GM12878 (cell line): Measurements from ENCODE around the gene ELMO2. TPM values are rescaled to one million over a fixed set of nuclear protein-coding genes. Genes with fewer than 3 reads are reported as not detected.

Experiments used
- ATAC-seq: fragments of 200-7000 bp; cut with Tn5 transposase; 3 replicates; pipeline ENCODE4 v1.9.1; 2020; ENCODE audit warnings: mild to moderate bottlenecking, moderate library complexity
- BruUV-seq: library from RNA; stranded (reverse); fragments of 400-500 nt; replicated peaks from 2 replicates; lab custom pipeline; 2021; lab: Mats Ljungman, UMichigan
- CTCF ChIA-PET: fragments of 300-600 bp; sonication (Branson Sonifier 250); formaldehyde crosslinking; extraction: SDS; loops from one replicate; lab custom pipeline; 2021; ENCODE audit warnings: inconsistent platforms; lab: Yijun Ruan, JAX
- POLR2A ChIA-PET: fragments of 350-600 bp; formaldehyde crosslinking; extraction: SDS; loops from one replicate; lab custom pipeline; 2021; ENCODE audit warnings: inconsistent platforms; lab: Charles Lee
- RAD21 ChIA-PET: fragments of 300-600 bp; sonication (Branson Sonifier 250); formaldehyde crosslinking; loops from one replicate; lab custom pipeline; 2023; ENCODE audit warnings: antibody characterized with exemption; ENCODE audit not compliant: unreplicated experiment; lab: Charles Lee
- SMC1A ChIA-PET: fragments of 300-600 bp; sonication (Branson Sonifier 250); formaldehyde crosslinking; loops from one replicate; lab custom pipeline; 2023; ENCODE audit not compliant: unreplicated experiment, uncharacterized antibody; lab: Charles Lee
- DNase-seq: peaks from one replicate; pipeline ENCODE4 v3.0.0-alpha.2; 2011; ENCODE audit warnings: low read depth, low spot score
- FAIRE-seq: peaks from 3 replicates; lab custom pipeline; 2011; peaks lifted over from hg19 to GRCh38; lab: Jason Lieb, UNC
- H2AFZ ChIP-seq: 2 replicates; pipeline ENCODE4 v1.6.0; 2011; ENCODE audit warnings: low read depth, low read length, control low read depth; ENCODE audit not compliant: control insufficient read depth
- H3K27ac ChIP-seq: 2 replicates; pipeline ENCODE4 v1.5.1; 2011; ENCODE audit warnings: control low read depth; ENCODE audit not compliant: control insufficient read depth, insufficient read depth
- H3K27me3 ChIP-seq, 2 experiments: replicated peaks in 1 of 2; 2 replicates each; pipeline versions ENCODE4 v1.6.0 to v1.6.1; 2011; ENCODE audit warnings: low read length in 1 of 2; ENCODE audit not compliant: control insufficient read depth in 2 of 2, insufficient read depth in 2 of 2
- H3K36me3 ChIP-seq, 2 experiments: 2 replicates each; pipeline ENCODE4 v1.5.1; 2011; ENCODE audit warnings: low read length in 1 of 2; ENCODE audit not compliant: control insufficient read depth in 2 of 2, insufficient read depth in 2 of 2
- H3K4me1 ChIP-seq: 2 replicates; pipeline ENCODE4 v1.6.1; 2011; ENCODE audit warnings: mild to moderate bottlenecking, low read length, moderate library complexity, mixed read lengths; ENCODE audit not compliant: control insufficient read depth, insufficient read depth
- H3K4me2 ChIP-seq: 2 replicates; pipeline ENCODE4 v1.6.0; 2011; ENCODE audit warnings: control low read depth; ENCODE audit not compliant: control insufficient read depth, insufficient read depth
- H3K4me3 ChIP-seq: fragments of 200-600 bp; sonication (generic); 2 replicates; pipeline ENCODE4 v1.5.1; 2016
- H3K79me2 ChIP-seq: 2 replicates; pipeline ENCODE4 v1.6.0; 2011; ENCODE audit warnings: low read length; ENCODE audit not compliant: control insufficient read depth, insufficient read depth
- H3K9ac ChIP-seq: 2 replicates; pipeline ENCODE4 v1.8.0; 2011; ENCODE audit warnings: low read length, control low read depth, mixed read lengths; ENCODE audit not compliant: control insufficient read depth, insufficient read depth
- H3K9me3 ChIP-seq: replicated peaks from 3 replicates; pipeline ENCODE4 v1.5.1; 2011; ENCODE audit warnings: mild to moderate bottlenecking, low read length; ENCODE audit not compliant: control insufficient read depth, insufficient read depth
- H4K20me1 ChIP-seq: 2 replicates; pipeline ENCODE4 v1.6.0; 2011; ENCODE audit not compliant: control insufficient read depth, insufficient read depth
- BMI1 ChIP-seq: fragments of 450-650 bp; IDR thresholded peaks from 2 replicates; pipeline ENCODE4 v1.6.1; 2016; ENCODE audit warnings: mild to moderate bottlenecking, moderate library complexity, borderline replicate concordance
- CBX3 ChIP-seq: fragments of 200-600 bp; sonication (generic); IDR thresholded peaks from 2 replicates; pipeline ENCODE4 v1.6.1; 2016; ENCODE audit warnings: low read depth, borderline replicate concordance
- CREM ChIP-seq: IDR thresholded peaks from 2 replicates; pipeline ENCODE4 v1.6.1; 2014; ENCODE audit warnings: antibody characterized with exemption, low read depth
- ETV6 ChIP-seq, 2 experiments: fragments of 450-650 bp in 1 of 2; IDR thresholded peaks in 1 of 2; conservative IDR thresholded peaks in 1 of 2; 2 replicates each; pipeline ENCODE4 v1.6.1; 2014; ENCODE audit warnings: antibody characterized with exemption in 1 of 2, borderline replicate concordance in 1 of 2, low read depth in 1 of 2, mild to moderate bottlenecking in 1 of 2, moderate library complexity in 1 of 2
- FOS ChIP-seq: IDR thresholded peaks from 3 replicates; pipeline ENCODE4 v1.6.1; 2011; ENCODE audit warnings: borderline replicate concordance; ENCODE audit not compliant: insufficient read length; ENCODE audit errors: extremely low read depth
- NR2C2 ChIP-seq: IDR thresholded peaks from 2 replicates; pipeline ENCODE4 v1.6.1; 2011; ENCODE audit warnings: borderline replicate concordance, low read depth; ENCODE audit not compliant: control insufficient read depth, insufficient read length
- NR2F1 ChIP-seq: fragments of 450-650 bp; conservative IDR thresholded peaks from 2 replicates; pipeline ENCODE4 v1.6.1; 2017; ENCODE audit warnings: mild to moderate bottlenecking
- POLR2A ChIP-seq: IDR thresholded peaks from 2 replicates; pipeline ENCODE4 v1.6.1; 2011; ENCODE audit warnings: low read depth, mild to moderate bottlenecking, low read length
- POLR2AphosphoS5 ChIP-seq: IDR thresholded peaks from 2 replicates; pipeline ENCODE4 v1.6.1; 2011; ENCODE audit warnings: mild to moderate bottlenecking, low read length, inconsistent platforms
- SIN3A ChIP-seq: IDR thresholded peaks from 2 replicates; pipeline ENCODE4 v1.6.1; 2012; ENCODE audit warnings: low read depth, low read length, improper control_type of control experiment
- SMAD5 ChIP-seq: IDR thresholded peaks from 2 replicates; pipeline ENCODE4 v1.6.1; 2016; ENCODE audit warnings: antibody characterized with exemption, low read depth
- TBL1XR1 ChIP-seq: IDR thresholded peaks from 2 replicates; pipeline ENCODE4 v1.6.1; 2012; ENCODE audit warnings: low read depth, low read length, improper control_type of control experiment
- WGBS: methylation state at CpG from one replicate; pipeline ENCODE4 v1.1.6; 2016; ENCODE audit warnings: low lambda C conversion rate; ENCODE audit not compliant: insufficient replicate concordance, insufficient coverage; ENCODE audit errors: missing lambda C conversion rate; 5-methylcytosine and 5-hydroxymethylcytosine counted together
- in situ Hi-C: fragments of 300-500 bp; cut with MboI; formaldehyde crosslinking; loops from 9 replicates; pipeline ENCODE4 v1.14.3; 2018; ENCODE audit warnings: mixed read lengths
- intact Hi-C: fragments of 100-400 bp; cut with micrococcal nuclease; formaldehyde crosslinking; loops from one replicate; pipeline ENCODE4 v1.14.2; 2022; ENCODE audit not compliant: unreplicated experiment
- polyA plus RNA-seq, 11 experiments: library from polyadenylated mRNA; depleted of rRNA in 4 of 11; unstranded in 6 of 11; stranded (reverse) in 5 of 11; fragments of >200 nt; fragmentation: Nextera tagmentation in 4 of 11; fragmentation: Illumina TruSeq in 1 of 11; extraction: Ambion mirVana in 4 of 11; extraction: Trizol in 1 of 11; gene quantifications; 1 replicate in 1 of 11; 2 replicates in 10 of 11; pipeline versions ENCODE4 v1.2.1 to v1.2.3, GENCODE V29; 2011 to 2016; ENCODE audit warnings: inconsistent platforms in 2 of 11, missing spikeins in 2 of 11, low read depth in 1 of 11
- total RNA-seq, 4 experiments: library from RNA; depleted of rRNA in 3 of 4; stranded (reverse); fragments of >200 nt in 3 of 4; fragmentation: Illumina TruSeq in 1 of 4; extraction: Trizol in 1 of 4; gene quantifications; 2 replicates each; pipeline versions ENCODE4 v1.2.1 to v1.2.3, GENCODE V29; 2013 to 2021

The ELMO2 gene
- total and polyA plus RNA-seq, 10 of the 15 experiments (the other 5 are each of a cell fraction or from before 2014, with no cell fraction given): 14.2 to 40.2 (median 37.6) TPM

DNA sequence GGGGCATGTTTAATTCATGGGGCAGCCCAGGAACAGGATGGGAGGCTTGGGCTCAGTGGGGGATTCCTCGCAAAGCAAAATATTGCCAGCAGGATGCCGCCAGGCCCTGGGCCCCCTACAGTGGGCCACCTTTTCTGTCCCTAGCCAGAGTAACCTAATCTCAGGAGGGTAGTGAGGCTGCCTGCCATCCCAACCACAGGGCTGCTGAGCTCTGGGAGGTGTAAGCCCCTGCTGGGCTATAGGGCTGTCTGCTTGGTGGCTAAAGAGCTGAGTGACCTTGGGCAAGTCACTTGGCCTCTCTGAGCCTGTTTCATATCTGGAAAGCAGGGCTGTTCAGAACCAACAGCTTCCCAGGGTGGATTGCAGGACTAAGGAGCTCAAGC is 62.4 kb downstream of the ELMO2 start (continued):
- no peak for TF ChIP-seq SIN3A
- TF ChIP-seq SMAD5: no peak
- no peak for TF ChIP-seq FOS
- no peak for TF ChIP-seq BMI1
- TF ChIP-seq NR2F1: no peak
- TF ChIP-seq CBX3: no peak
- TF ChIP-seq, all 136 proteins: peak for 0

DNA sequence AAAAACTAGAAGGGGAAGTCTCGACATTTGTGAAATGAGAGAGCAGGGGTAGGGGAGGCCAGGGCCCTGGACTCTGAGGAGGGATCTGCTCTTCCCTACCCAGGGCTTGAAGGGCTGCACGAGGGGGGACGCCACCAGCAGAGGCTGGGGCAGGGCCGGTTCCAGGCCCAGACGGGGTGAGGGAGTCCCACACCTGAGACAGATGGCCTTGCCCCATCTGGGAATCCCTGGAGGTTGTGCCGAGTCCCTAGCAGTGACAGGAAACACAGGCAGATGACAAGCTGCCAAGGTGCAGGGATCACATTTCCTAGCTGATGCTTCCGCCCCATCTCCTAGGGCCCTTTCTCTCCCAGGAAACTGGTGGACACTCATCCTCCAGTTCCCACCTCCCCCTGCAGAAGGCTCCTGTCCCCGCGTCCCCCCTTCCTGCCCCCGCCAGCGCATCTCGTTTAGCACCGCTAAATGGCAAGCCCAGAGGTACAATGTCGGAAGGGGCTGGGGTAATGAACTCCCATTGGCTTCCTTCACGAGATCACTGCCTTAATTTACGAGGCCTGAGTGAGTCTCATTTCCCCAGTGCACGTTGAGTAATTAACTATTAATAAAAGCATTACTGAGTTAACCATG is 63.0 kb downstream of the ELMO2 start:
- ATAC-seq: peak; percentile 21; the same call in 2 of the 3 replicates
- intact Hi-C loops: no loop called here

More for the DNA sequence above, 63.0 kb downstream of the ELMO2 start:
- in situ Hi-C loops: no loop called here
- Histone ChIP-seq H3K4me1 (no peaks in the 10 kb centered on the region), H4K20me1 (no peaks in the 10 kb centered on the region), H3K9me3 (no peaks in the 10 kb centered on the region), H3K4me2 (no peak overlapping the region)
- 17% methylated on average over 16 of the region's 17 CpGs for WGBS
- ChIA-PET POLR2A (no interaction called here), SMC1A (interaction anchor here (1.5 kb wide), 1 partner anchor 10 kb away, joined by 3 read pairs; no protein-coding TSS in a partner anchor), CTCF (interaction anchor here (1.0 kb wide), 1 partner anchor 38 kb away, joined by 3 read pairs; no protein-coding TSS in a partner anchor)
- no peak for TF ChIP-seq POLR2AphosphoS5
- 0 out of 2 replicates have a peak, but pooled peaks have one; percentile 26 for TF ChIP-seq POLR2A
- no peak for TF ChIP-seq CREM
- no peak for TF ChIP-seq TBL1XR1
- TF ChIP-seq NR2C2: no peak
- TF ChIP-seq ETV6 (conservative IDR thresholded peaks at IDR 0.05 in 1 of 2, IDR thresholded peaks at IDR 0.05 in 1 of 2; ENCODE audit: borderline replicate concordance in 1 of 2, low read depth in 1 of 2): no peak
- TF ChIP-seq, all 136 proteins: peak for 1
- Histone ChIP-seq H3K79me2 (no peaks in the 10 kb centered on the region), H3K27ac (no peak overlapping the region), H3K36me3 (no peaks in the 10 kb centered on the region; a peak in 1 of 4 replicates), H3K27me3 (peaks cover 0 to 1% of the 10 kb centered on the region in 2 experiments; a peak in 2 of 4 replicates), H2AFZ (no peak overlapping the region), H3K4me3 (no peak overlapping the region), H3K9ac (no peak overlapping the region)
- no TSS peak for BruUV-seq
- RAD21 ChIA-PET: interaction anchor here (0.6 kb wide), 1 partner anchor 355 kb away, joined by 3 read pairs; no protein-coding TSS in a partner anchor
- FAIRE-seq (no peak), DNase-seq (no peak)
